HUDEP-2 (cell line): ENCODE results near the gene CFAP61.
"Not testable (repeated sequence)": the region's sequence is repeated elsewhere in the genome, so short reads cannot be mapped to it uniquely, and the experiment has no call there.

ENCODE experiments used
- DNase-seq, 76 experiments: peaks; one replicate each; lab custom pipeline; 2025; ENCODE audit not compliant: unreplicated experiment in 76 of 76; lab: John Stamatoyannopoulos, UW

The CFAP61 gene, protein sequence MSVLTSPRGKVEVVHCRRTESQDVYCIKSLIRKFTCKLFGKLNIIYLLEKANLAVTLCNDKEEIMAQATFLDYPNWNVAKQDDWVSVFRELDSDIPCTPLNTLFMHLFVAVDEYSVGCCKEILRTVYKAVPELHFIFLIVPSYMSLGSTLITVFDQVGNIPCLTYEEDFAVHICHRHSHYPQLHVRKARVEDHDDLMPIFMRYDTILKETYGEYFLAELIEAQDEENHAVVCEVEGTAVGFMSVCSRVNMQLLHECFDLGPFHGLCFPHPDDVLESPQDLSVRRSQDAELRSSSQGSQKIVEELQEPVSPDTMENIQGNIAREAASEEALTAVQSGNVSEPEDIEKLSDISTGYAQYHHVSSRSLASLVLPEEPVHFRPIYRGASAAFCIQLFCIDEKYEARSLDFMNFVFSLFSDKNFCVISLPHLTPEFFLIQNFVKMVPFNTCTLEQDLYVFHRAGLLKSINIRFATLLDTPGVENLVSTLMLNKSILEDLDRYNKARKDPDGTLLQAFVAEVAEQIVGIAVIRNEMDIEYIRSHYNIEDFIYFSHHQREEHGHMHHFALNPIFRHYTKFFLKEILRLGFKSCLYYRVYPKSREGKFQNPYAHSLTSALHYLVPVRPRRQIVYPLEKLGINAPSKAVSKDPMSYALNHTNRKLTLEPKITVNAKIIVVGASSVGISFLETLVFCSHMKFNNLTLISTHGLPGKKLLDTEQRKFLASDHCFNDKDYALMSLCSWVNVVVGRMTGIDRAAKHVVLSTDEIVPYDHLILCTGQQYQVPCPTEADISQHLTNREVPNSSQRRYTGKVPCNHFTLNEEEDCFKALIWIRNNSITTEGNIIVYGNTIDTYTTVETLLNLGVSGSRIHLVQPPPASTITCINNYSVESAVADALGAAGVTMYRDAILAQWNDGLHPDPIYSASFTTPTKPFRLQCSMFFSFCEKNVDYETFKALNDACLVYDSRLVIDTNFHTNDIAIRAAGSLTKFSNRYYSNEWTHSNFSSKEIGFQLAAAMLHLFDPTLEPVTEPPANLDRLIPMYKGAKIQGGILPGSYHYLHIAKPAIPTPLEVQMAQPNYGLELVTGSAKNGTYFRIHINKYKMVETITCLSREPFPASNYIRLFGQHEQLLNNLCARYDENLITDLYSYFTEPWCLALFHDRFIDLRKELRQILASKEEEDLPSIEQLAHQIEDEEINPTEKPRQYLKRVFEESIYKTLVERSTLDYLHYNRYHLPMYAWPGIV

DNA sequence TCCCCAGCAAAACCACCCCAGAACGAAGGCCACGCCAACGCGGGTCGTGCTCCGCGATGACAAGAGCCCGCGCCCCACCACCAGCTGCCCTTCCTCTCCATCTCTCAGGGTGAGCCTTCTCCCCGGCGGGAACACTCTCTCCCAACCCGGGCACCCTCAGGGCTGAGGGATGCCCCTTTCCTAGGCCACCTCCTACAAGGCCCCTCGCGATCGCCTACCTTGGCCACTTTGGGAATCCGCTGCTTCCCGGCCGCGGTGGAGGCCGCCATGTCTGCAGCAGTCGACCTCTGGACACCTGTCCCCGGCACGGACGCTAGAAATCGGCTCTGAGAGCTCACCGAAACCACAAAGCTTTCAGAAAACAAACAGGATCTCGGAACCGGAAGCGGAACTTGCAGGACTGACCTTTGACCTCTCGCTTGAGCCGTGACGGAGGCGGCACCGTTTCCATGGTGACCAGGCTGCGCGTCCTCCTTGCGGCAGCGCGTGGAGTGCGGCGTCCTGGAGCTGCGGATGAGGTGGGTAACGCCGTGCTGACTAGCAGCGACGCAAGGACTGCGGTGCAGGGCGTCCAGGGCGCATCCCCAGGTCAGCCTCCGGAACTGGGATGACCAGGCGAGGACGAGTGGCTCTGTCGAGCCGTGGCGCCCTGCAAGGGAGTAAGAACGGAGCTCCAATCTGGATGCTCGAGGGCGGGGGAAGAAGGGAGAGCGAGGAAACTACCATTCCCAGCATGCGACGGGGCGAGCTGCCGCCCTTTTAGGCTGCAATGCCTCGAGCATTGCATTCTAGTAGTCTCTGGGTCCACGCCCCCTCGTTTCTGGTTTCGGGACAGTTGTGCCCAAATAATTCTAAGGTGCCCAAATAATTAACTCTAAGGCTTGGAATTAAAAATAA lies at the start of gene CFAP61, which contains the start of gene CRNKL1:
Gene CFAP61 (plus strand): TSS at position 459 of the 897 bp plus-strand sequence. CDS start 4,122 bp downstream, outside the sequence.
Gene CRNKL1 (minus strand): TSS at position 393 of the 897 bp plus-strand sequence. CDS start 124 bp downstream, at position 269.
- DNase-seq = peak in 75 of 76 experiments; percentile 56 to 97 (median 91)

GRCh38 chr20:20003031-20003954 lies 49.0 kb upstream of the CFAP61 start:
- no peak for DNase-seq

- DNase-seq = not testable (repeated sequence)
These were observed 48.4 kb upstream of the CFAP61 start for GRCh38 chr20:20003955-20004322.

DNA sequence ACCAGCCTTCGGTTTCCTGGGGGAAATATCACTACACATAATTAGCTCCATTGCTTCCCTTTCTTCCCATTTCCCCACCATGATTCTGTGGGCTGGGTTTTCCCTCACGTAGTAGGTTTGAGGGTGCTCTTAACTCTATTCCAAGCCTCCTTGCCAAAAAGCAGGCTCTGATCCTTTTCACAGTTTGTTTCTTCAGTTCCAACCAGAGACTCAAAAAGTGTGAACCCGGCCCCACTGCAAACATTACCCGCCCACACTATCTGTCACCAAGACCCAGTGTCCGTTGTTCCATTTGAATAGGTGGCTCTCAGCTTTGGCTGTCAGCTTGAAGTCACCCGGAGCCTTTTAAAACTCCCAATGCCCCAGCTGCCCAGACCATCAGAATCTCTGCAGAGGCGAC lies 47.0 kb upstream of the CFAP61 start:
- no peak for DNase-seq

- no peak for DNase-seq
These were observed 42.5 kb upstream of the CFAP61 start for GRCh38 chr20:20009784-20010253.

GRCh38 chr20:20010639-20011500 lies 41.5 kb upstream of the CFAP61 start:
- no peak for DNase-seq

DNA sequence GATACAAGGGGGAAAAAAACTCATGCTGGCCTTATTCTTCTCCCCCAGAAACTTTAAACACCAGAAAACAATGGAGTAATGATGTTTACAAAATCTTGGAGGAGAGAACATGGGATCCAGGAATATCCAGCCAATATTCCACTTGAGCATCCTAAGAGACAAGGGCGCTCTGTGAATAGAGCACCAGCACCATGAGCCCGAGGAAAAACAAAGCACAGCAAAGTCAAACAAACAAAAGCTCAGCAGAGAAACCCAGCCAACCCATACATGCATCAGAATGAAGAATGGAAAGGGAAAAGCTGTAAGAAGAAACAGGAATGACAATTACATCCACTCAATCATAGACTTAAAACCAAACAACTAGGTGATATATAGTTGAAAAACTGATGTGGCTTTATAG lies 39.8 kb upstream of the CFAP61 start:
- no peak for DNase-seq

DNA sequence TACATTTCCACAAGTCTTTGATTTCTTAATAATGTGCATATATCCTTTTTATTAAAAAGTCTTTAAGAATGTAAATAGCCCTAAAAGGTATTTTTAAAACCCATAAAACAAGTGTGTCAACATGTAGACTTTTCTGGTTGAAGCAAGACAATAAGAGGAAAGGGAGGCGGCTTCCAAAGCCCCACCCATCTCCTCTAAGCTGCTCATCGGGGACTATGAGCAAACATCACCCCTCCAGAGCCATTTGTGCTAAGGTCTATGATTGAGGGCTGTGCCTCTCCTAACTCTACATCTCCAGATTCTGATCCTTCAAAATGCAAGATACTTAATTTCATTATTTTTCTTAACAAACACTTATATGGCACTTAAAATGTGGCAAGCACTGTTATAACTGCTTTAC lies 37.7 kb upstream of the CFAP61 start:
- DNase-seq = no peak

- peak in 75 of 76 experiments; percentile 23 to 95 (median 81) for DNase-seq
These were observed 35.1 kb upstream of the CFAP61 start, which contains the start of gene NAA20 for GRCh38 chr20:20017001-20017843. Gene NAA20 (plus strand): TSS chr20:20017362. CDS start chr20:20017397, 35 bp downstream.

DNA sequence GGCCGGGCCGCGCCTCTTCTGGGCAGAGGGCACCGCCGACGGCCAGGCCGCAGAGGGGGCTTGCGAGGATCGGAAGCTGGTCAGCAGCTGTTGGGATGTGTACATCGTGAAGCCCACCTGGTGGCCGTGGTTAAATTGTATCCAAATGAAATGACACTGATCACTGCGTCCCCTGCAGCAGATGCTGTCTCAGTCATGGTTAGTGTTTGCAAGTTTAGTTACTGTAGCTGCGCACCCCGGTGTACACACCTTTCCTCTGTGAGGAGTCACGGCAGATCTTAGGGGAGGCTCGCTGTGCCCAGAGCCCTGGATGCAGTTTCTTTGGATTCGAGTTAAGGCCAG lies 34.5 kb upstream of the CFAP61 start:
- DNase-seq = no peak

- DNase-seq = no peak
These were observed 34.0 kb upstream of the CFAP61 start for GRCh38 chr20:20018366-20018765.

GRCh38 chr20:20019123-20019522 lies 33.2 kb upstream of the CFAP61 start:
- peak in 7 of 76 experiments; percentile 2 to 16 (median 8) for DNase-seq

- no peak for DNase-seq
These were observed 31.4 kb upstream of the CFAP61 start for GRCh38 chr20:20020908-20021307.

- no peak for DNase-seq
These were observed 30.5 kb upstream of the CFAP61 start for GRCh38 chr20:20021835-20022234.

DNA sequence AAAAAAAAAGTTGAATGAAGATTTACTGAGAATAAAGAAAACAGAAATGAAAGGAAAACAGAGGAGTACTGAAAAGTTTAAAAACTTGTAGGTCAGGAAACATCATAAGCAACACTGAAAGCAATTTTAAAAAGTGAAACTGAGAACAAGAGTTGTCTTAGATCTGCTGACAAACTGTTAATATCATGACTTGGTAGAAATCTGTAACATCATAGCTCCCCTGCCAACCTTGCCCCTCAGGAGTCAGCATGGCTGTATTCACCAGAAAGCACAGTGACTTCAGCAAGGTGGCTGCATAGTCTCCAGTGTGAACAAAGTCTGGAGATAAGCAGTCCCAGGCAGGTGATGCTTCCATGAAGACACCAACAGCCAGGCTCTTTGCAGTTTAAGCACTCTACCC lies 29.8 kb upstream of the CFAP61 start:
- DNase-seq = no peak

DNA sequence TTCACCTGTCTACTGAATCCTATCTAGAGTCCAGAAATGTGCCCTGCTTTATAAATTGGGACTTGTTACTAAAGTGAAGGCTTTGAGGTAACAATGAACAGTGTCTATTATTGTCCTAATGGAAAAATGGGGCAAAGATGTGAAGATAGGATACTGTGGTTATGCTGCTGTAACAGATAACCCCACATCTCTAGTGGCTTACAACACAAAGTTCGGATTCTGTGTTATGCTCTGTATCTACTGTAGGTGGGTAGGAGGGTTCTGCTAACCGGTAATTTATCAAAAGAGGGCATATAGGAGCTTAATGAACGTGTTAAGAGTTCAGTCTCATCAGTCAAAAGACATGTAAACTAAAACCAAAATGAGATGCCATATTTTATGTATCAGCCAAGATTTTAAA lies 28.9 kb upstream of the CFAP61 start:
- DNase-seq = peak in 1 of 76 experiments; percentile 16

DNA sequence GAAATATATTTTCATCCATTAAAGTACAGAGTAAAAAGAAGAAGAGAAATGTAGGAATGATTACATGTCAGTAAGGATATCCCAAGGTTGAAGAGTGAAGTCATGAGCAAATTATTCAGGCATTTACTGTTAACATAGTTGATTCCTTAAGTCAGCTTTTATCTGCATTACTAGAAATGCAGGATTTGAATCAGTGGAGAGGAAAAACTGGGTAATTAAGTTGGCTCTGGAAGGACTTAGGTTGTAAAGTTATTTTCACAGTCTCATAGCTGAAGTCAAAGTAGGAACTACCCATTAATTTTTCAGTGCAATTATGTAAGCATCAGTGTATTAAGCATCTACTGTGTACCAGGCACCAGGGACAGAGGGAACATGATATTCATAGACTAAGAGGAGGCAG lies 27.4 kb upstream of the CFAP61 start:
- DNase-seq = no peak
